Measurements from ENCODE around the gene SLC25A20.
"Not testable (repeated sequence)": the region's sequence is repeated elsewhere in the genome, so short reads cannot be mapped to it uniquely, and the experiment has no call there.

Gene SLC25A20

GRCh38 chr3:48845170-48845569 is 53.5 kb downstream of the SLC25A20 start:
- DNase-seq, result no peak

DNA sequence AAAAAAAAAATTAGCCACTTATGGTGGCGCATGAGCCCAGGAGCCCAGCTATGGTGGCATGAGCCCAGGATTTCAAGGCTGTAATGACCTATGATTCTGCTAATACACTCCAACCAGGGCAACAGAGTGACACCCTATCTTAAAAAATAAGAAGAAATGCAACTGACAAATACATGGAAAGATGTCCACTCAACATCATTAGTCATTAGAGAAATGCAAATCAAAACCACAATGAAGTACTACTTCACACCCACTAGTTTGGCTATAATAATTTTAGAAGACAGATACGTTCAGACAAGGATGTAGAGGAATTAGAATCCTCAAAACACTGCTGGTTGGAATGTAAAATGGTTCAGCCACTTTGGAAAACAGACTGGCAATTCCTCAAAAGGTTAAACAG is 61.5 kb downstream of the SLC25A20 start:
- no peak for DNase-seq

- DNase-seq, result no peak
Observed at GRCh38 chr3:48835650-48836366, 62.9 kb downstream of the SLC25A20 start.

DNA sequence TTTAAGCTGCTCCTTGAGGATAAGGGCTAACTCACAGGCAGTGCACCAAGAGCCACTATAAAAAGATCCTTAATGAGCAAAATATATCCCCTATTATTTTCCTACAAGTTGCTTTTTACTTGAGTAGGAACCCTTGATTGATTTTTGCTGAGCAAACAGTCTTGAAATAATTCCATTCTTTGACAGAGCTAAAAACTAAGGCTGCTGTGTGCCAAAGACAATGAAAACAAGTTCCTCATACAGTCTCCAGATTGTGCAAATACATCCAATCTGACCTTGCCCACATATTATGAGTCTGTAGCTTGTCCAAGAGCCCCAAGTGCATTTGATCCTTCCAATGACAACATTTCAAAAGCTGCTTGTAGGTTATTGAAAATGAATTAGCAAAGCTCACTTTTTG is 66.0 kb downstream of the SLC25A20 start:
- DNase-seq, result no peak

DNA sequence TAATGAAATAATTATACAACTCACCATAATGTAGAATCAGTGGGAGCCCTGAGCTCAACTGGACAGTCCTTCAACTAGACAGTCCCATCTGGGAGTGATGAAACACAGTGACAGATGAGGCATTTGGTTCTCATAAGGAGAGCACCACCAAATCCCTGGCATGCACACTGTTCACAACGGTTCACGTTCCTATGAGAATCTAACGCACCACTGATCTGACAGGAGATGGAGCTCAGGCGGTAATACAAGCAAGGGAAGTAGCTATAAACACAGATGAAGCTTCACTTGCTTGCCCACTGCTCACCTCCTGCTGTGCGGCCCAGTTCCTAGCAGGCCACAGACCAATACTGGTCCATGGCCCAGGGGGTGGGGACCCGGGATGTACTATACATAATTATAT is 68.0 kb downstream of the SLC25A20 start:
- no peak for DNase-seq

DNA sequence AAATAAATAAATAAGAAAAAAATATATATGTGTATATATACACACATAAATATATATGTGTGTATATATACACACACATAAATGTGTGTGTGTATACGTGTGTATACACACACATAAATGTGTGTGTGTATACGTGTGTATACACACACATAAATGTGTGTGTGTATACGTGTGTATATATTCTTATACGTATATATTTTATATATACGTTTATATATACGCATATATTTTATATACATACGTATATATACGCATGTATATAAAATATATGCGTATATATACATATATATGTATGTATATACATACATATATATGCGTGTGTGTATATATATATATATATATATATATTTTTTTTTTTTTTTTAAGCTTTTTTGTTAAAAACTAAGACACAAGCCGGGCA is 69.2 kb downstream of the SLC25A20 start:
- DNase-seq, result not testable (repeated sequence)

- DNase-seq, result not testable (repeated sequence)
Observed at GRCh38 chr3:48827874-48828273, 70.8 kb downstream of the SLC25A20 start.

GRCh38 chr3:48826451-48826850 is 72.2 kb downstream of the SLC25A20 start:
- DNase-seq, result peak; percentile 70

GRCh38 chr3:48820612-48821324 is 77.9 kb downstream of the SLC25A20 start:
- no peak for DNase-seq

DNA sequence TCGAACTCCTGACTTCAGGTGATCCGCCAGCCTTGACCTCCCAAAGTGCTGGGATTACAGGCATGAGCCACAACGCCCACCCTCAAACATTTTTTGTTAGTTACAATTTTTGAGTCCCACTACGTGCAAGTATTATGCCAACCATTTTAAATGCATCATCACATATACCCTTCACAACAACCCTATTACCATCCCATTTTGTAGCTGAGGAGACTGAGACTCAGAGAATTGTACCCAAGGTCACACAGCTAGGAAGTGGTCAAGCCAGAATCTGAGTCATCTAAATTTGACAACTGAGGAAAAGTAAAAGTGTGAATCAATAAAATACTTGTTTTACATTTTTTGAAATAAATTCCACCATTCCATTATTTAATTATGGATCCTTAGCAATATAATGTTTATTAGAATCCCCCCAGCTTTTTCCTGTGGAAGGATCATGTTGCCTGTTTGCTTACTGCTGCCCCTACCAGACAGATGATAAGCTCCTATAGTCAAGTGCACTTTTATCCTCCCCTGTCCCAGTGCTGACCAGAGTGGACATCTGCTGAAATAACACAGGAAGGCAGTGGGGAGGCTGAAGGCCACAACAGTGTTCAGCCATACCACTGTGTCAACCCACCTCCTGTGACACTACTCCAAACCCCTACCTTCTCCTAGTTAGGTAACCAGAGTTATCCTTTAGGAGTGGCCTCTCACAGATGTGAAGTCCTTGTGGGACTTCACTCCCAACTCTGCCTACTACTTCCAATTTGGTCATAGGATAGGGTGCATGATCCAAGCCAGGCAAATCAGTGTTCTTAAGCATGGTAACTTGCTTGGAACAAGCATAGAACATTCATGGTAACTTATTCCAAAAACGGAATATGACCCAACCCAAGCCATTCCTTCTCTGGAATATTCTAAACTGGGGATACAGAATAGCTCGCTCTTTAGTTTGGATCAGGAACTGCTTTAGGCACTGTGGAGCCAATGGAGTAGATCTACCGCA is 79.2 kb downstream of the SLC25A20 start:
- DNase-seq, result no peak

- DNase-seq, result no peak
Observed at GRCh38 chr3:48811524-48811923, 87.2 kb downstream of the SLC25A20 start.

Measured in T1000 (cell line).